ENCODE measurements around the gene TMEM271.
A peak's percentile ranks its signal among the peaks of the same experiment; 100 is the strongest.

TMEM271 gene

DNA sequence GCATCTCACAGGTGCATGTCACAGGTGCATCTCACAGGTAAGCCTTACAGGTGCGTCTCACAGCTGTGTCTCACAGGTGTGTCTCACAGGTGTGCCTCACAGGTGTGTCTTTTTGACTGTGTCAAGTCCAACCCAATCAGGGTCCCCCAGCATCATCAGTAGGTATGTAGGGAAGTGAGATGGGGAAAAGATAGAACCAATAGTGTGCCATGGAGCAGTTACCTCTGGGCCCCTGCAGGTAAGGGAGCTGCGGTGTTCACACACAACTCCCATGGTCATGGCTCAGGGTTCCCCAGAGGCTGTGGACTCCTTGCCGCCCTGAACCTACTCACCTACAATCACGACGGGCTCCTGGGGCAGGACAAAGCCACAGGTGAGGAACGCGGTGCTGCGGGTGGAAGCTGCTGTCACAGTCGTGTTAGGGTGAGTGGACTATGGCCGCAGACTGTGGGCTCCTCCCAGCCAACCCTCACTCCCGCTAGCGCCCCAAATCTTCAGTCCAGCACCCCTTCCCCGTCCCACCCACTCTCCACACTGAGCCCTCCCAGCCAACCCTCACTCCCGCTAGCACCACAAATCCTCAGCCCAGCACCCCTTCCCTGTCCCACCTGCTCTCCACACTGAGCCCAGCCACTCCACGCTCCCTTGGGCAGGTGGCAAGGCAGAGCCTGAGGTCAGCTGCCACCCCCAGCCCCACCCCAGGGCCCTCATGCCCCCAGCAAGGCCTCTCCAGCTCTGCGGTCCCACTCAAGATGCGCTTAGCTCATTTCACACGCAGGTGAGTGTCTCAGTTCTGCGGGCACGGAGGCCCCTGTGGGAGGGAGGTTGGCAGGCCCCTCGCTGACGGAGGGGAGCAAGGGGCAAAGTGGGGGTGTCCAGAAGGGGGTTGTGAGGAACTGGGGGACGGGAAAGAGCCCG, 47.2 kb upstream of the TMEM271 start:
- H3K27ac ChIP-seq, result no peak overlapping the region
- intact Hi-C loops (cut with DNase I; ENCODE audit: low total_unique reads), result no loop called here
- H3K36me3 ChIP-seq, result no peaks in the 10 kb centered on the region
- peak in 1 of 2 donors; percentile 58 for DNase-seq
- TF ChIP-seq, protein P1, sequence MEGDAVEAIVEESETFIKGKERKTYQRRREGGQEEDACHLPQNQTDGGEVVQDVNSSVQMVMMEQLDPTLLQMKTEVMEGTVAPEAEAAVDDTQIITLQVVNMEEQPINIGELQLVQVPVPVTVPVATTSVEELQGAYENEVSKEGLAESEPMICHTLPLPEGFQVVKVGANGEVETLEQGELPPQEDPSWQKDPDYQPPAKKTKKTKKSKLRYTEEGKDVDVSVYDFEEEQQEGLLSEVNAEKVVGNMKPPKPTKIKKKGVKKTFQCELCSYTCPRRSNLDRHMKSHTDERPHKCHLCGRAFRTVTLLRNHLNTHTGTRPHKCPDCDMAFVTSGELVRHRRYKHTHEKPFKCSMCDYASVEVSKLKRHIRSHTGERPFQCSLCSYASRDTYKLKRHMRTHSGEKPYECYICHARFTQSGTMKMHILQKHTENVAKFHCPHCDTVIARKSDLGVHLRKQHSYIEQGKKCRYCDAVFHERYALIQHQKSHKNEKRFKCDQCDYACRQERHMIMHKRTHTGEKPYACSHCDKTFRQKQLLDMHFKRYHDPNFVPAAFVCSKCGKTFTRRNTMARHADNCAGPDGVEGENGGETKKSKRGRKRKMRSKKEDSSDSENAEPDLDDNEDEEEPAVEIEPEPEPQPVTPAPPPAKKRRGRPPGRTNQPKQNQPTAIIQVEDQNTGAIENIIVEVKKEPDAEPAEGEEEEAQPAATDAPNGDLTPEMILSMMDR (IDR thresholded peaks at IDR 0.05), result no peak
- no peaks in the 10 kb centered on the region for H3K9me3 ChIP-seq
- H3K27me3 ChIP-seq, result peaks cover 0 to 41% of the 10 kb centered on the region in 2 donors
- no peak overlapping the region for H3K4me3 ChIP-seq
- H3K4me1 ChIP-seq, result no peaks in the 10 kb centered on the region

DNA sequence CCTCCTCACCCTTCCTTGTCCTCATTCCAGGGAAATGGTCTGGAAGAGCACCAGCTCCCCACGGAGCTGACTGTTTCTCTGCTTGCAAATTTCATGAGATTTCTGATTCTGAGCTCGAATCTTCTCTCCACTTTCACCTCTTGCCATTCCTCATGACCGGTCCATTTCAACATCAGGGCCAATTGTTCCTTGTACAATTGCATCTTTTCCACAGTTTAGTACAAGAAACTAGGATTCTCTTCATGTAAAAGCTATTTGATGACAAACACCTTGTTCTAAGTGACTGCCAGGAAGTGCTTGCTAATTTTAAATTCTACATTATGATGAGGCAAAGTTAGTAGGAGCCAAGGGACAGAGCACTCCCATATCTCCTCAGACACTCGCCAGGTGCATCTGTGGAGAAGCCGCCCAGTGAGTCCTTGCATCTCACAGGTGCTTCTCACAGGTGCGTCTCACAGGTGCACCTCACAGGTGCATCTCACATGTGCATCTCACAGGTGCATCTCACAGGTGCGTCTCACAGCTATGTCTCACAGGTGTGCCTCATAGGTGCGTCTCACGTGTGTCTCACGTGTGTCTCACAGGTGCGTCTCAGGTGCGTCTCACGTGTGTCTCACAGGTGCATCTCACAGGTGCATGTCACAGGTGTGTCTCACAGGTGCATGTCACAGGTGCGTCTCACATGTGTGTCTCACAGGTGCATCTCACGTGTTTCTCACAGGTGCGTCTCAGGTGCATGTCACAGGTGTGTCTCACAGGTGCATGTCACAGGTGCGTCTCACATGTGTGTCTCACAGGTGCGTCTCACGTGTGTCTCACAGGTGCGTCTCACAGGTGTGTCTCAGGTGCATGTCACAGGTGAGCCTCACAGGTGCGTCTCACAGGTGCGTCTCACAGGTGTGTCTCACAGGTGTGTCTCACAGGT, 46.2 kb upstream of the TMEM271 start:
- intact Hi-C loops (cut with DNase I; ENCODE audit: low total_unique reads), result no loop called here
- no peak overlapping the region for H3K27ac ChIP-seq
- H3K36me3 ChIP-seq, result no peaks in the 10 kb centered on the region
- no peak overlapping the region for H3K4me3 ChIP-seq
- no peaks in the 10 kb centered on the region for H3K4me1 ChIP-seq
- DNase-seq, result peak in 1 of 2 donors; percentile 41
- H3K27me3 ChIP-seq, result peaks cover 0 to 35% of the 10 kb centered on the region in 2 donors
- TF ChIP-seq, protein P1 (IDR thresholded peaks at IDR 0.05), result no peak
- no peaks in the 10 kb centered on the region for H3K9me3 ChIP-seq

DNA sequence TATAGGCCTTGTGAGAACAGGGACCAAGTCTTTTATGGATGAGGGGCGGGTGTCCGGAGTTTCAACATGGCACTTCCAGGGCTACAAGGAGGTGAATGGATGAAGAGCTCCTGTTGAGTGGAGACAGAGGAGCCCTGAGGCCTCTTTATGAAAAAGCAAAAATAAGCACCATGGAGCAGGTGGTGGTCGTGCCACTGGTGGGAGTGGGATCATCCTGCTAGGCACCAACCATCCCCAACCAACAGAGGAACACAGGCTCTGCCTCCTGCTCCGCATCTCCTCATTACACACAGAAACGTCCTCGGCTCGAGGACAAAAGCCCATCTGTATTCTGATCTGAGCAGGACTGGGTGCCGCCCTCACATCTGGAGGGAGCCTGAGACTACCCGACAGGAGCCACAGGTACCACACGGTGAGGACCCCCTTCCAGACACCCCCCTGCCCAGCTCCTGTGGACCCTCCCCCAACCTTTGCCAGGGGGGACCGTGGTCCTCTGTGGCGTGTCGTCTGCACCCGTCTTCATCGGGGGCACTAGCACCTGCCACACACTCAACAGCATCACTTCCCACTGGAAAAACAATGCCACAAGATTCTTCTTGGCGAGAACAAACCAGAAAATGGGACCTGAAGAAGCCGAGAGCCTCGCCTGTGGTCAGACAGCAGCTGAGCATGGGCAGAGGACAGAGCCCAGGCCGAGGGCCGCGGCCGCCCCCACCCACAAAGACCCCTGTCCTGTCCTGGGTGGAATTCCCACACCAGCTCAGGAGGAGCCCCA, 45.4 kb upstream of the TMEM271 start:
- intact Hi-C loops (cut with DNase I; ENCODE audit: low total_unique reads), result no loop called here
- TF ChIP-seq, protein P1 (IDR thresholded peaks at IDR 0.05), result no peak

DNA sequence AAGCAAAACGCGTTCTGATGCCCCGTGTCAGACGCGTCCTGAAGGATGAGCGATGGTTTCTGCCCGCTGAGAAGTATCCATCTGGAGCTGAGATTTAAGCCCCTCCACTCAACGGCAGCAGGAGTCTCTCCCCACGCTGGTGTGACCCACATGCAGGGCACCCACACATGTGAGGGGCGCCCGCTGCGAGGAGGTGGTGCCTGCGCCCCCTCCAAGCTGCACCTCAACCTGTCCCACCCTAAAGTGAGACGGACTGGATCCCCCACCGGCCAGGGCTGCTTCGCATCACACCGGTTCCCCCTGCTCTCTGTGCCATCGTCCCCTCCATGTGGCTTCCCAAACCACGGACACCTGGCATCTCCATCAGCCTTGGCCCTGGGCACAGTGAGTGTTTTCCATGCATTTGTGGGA, 44.8 kb upstream of the TMEM271 start:
- TF ChIP-seq, protein P1 (IDR thresholded peaks at IDR 0.05), result no peak
- H3K4me1 ChIP-seq, result no peaks in the 10 kb centered on the region

More for the DNA sequence above, 45.4 kb upstream of the TMEM271 start:
- H3K27ac ChIP-seq, result no peak overlapping the region
- no peak overlapping the region for H3K4me3 ChIP-seq
- H3K36me3 ChIP-seq, result no peaks in the 10 kb centered on the region
- no peaks in the 10 kb centered on the region for H3K9me3 ChIP-seq
- peak in 1 of 2 donors; percentile 40 for DNase-seq
- H3K27me3 ChIP-seq, result peaks cover 0 to 29% of the 10 kb centered on the region in 2 donors
- no peaks in the 10 kb centered on the region for H3K4me1 ChIP-seq

DNA sequence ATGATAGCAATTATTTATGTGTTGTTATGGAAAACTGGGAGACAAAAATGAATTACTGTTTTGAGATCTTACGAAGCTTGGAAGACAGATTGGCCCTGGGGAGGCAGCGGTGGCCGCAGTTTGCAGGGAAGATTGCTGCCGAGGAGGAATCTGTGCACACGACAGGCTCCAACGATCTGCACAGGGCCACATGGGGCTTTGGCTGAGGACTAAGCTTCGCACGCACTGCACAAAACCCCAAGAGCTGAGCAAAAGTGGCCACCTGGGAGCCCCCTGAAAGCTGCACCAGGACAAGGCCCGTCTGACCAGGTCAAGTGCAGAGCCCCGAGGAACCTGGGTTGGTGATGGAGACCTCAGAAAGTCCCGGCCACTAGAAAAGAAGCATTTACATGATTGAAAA, 44.1 kb upstream of the TMEM271 start:
- no peaks in the 10 kb centered on the region for H3K9me3 ChIP-seq
- H3K27me3 ChIP-seq, result peaks cover 0 to 17% of the 10 kb centered on the region in 2 donors
- TF ChIP-seq, protein P1 (IDR thresholded peaks at IDR 0.05), result no peak
- no peaks in the 10 kb centered on the region for H3K36me3 ChIP-seq
- intact Hi-C loops (cut with DNase I; ENCODE audit: low total_unique reads), result no loop called here
- no peak overlapping the region for H3K4me3 ChIP-seq
- peak in 1 of 2 donors; percentile 25 for DNase-seq
- no peaks in the 10 kb centered on the region for H3K4me1 ChIP-seq
- H3K27ac ChIP-seq, result no peak overlapping the region

More for the DNA sequence above, 44.8 kb upstream of the TMEM271 start:
- Histone ChIP-seq H3K4me3 (no peak overlapping the region), H3K27ac (no peak overlapping the region), H3K27me3 (peaks cover 0 to 23% of the 10 kb centered on the region in 2 donors), H3K36me3 (no peaks in the 10 kb centered on the region), H3K9me3 (no peaks in the 10 kb centered on the region)
- intact Hi-C loops (cut with DNase I; ENCODE audit: low total_unique reads), result no loop called here
- DNase-seq, result peak in 1 of 2 donors; percentile 54

Measured in tibial artery (tissue), 4 donors.